ENCODE results near the gene SESN1. TPM values are rescaled to one million over a fixed set of nuclear protein-coding genes. Genes with fewer than 3 reads are reported as not detected.

SESN1 gene
- total and polyA plus RNA-seq, 9 of the 15 experiments (the other 6 are each of a cell fraction or from before 2014, with no cell fraction given) = 3.1 to 13.0 (median 7.4) TPM

- TF ChIP-seq, protein P1, sequence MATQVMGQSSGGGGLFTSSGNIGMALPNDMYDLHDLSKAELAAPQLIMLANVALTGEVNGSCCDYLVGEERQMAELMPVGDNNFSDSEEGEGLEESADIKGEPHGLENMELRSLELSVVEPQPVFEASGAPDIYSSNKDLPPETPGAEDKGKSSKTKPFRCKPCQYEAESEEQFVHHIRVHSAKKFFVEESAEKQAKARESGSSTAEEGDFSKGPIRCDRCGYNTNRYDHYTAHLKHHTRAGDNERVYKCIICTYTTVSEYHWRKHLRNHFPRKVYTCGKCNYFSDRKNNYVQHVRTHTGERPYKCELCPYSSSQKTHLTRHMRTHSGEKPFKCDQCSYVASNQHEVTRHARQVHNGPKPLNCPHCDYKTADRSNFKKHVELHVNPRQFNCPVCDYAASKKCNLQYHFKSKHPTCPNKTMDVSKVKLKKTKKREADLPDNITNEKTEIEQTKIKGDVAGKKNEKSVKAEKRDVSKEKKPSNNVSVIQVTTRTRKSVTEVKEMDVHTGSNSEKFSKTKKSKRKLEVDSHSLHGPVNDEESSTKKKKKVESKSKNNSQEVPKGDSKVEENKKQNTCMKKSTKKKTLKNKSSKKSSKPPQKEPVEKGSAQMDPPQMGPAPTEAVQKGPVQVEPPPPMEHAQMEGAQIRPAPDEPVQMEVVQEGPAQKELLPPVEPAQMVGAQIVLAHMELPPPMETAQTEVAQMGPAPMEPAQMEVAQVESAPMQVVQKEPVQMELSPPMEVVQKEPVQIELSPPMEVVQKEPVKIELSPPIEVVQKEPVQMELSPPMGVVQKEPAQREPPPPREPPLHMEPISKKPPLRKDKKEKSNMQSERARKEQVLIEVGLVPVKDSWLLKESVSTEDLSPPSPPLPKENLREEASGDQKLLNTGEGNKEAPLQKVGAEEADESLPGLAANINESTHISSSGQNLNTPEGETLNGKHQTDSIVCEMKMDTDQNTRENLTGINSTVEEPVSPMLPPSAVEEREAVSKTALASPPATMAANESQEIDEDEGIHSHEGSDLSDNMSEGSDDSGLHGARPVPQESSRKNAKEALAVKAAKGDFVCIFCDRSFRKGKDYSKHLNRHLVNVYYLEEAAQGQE (IDR thresholded peaks at IDR 0.05; ENCODE audit: borderline replicate concordance) = no peak
- TF ChIP-seq, protein P1 (CRISPR knock-in tag; IDR thresholded peaks at IDR 0.05; ENCODE audit: low read depth) = 0 out of 2 replicates have a peak, but pooled peaks have one; percentile 45
- TF ChIP-seq ZNF561 (CRISPR knock-in tag; conservative IDR thresholded peaks at IDR 0.05) (no peak), KDM1A (IDR thresholded peaks at IDR 0.05) (no peak), ZNF655 (CRISPR knock-in tag; IDR thresholded peaks at IDR 0.05) (no peak), FOXJ3 (CRISPR knock-in tag; IDR thresholded peaks at IDR 0.05) (no peak), MECOM (CRISPR knock-in tag; IDR thresholded peaks at IDR 0.05) (no peak), ARID2 (IDR thresholded peaks at IDR 0.05) (no peak), CBFA2T2 (conservative IDR thresholded peaks at IDR 0.05) (no peak), ZNF41 (CRISPR knock-in tag; conservative IDR thresholded peaks at IDR 0.05) (no peak), RBBP5 (IDR thresholded peaks at IDR 0.05; ENCODE audit: borderline replicate concordance, insufficient read depth, low read length, poor library complexity, severe bottlenecking) (peak; percentile 78)
- TF ChIP-seq, protein P2, sequence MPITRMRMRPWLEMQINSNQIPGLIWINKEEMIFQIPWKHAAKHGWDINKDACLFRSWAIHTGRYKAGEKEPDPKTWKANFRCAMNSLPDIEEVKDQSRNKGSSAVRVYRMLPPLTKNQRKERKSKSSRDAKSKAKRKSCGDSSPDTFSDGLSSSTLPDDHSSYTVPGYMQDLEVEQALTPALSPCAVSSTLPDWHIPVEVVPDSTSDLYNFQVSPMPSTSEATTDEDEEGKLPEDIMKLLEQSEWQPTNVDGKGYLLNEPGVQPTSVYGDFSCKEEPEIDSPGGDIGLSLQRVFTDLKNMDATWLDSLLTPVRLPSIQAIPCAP (CRISPR knock-in tag; IDR thresholded peaks at IDR 0.05; ENCODE audit: borderline replicate concordance) = no peak
Measured at GRCh38 chr6:109009236-109009961, 85.2 kb downstream of the SESN1 start (continued).
